Measurements from ENCODE around the gene SVEP1.

Gene SVEP1

GRCh38 chr9:110579034-110579861 is at the start of gene SVEP1:
Gene SVEP1, minus strand, starts transcription at chr9:110579741. Its CDS starts 198 bp downstream, at chr9:110579543.
- Histone ChIP-seq H3K4me1 (ENCODE audit: control insufficient read depth, insufficient read depth, low read length) (no peaks in the 10 kb centered on the region), H3K9me3 (ENCODE audit: control insufficient read depth, insufficient read depth, low read depth, low read length) (no peaks in the 10 kb centered on the region), H3K4me3 (ENCODE audit: low read depth, low read length) (peak within 1 kb of the TSS; percentile 50), H3K27ac (ENCODE audit: extremely low read depth, low read depth, low read length) (peak within 1 kb of the TSS; percentile 45; the same call in 1 of the 2 replicates), H3K36me3 (ENCODE audit: control insufficient read depth in 2 of 2, insufficient read depth in 1 of 2, low read length in 2 of 2) (no peaks in the 10 kb centered on the region)
- CTCF ChIA-PET, result interaction anchor here (0.7 to 0.9 kb wide), 2 partner anchors 40 to 45 kb away, joined by 4 to 6 read pairs; no protein-coding TSS in a partner anchor
- POLR2A ChIA-PET, result interaction anchor here (0.5 to 1.5 kb wide), 4 partner anchors 21 to 704 kb away, joined by 3 to 5 read pairs (median 4); partner anchors contain the start of gene TXN
- TF ChIP-seq ZFHX2 (tag by site-specific recombination; conservative IDR thresholded peaks at IDR 0.05) (peak; percentile 66), ZFP37 (tag by site-specific recombination; IDR thresholded peaks at IDR 0.05) (0 out of 2 replicates have a peak, but pooled peaks have one; percentile 28), ZNF580 (tag by site-specific recombination; IDR thresholded peaks at IDR 0.05) (no peak), ZBTB8A (tag by site-specific recombination; IDR thresholded peaks at IDR 0.05) (peak; percentile 86), ZEB2 (tag by site-specific recombination; IDR thresholded peaks at IDR 0.05) (peak; percentile 24; the same call in 1 of the 2 replicates), ZNF621 (tag by site-specific recombination; IDR thresholded peaks at IDR 0.05) (no peak), ZNF791 (tag by site-specific recombination; IDR thresholded peaks at IDR 0.05) (no peak), ZNF785 (tag by site-specific recombination; IDR thresholded peaks at IDR 0.05) (no peak), ZNF501 (tag by site-specific recombination; IDR thresholded peaks at IDR 0.05) (peak; percentile 51), ZNF266 (tag by site-specific recombination; IDR thresholded peaks at IDR 0.05; ENCODE audit: low read depth) (no peak), ZNF223 (tag by site-specific recombination; IDR thresholded peaks at IDR 0.05) (no peak), ZNF549 (tag by site-specific recombination; IDR thresholded peaks at IDR 0.05) (no peak), ZNF645 (tag by site-specific recombination; IDR thresholded peaks at IDR 0.05) (no peak), ZNF426 (tag by site-specific recombination; IDR thresholded peaks at IDR 0.05) (no peak), ZIC2 (tag by site-specific recombination; IDR thresholded peaks at IDR 0.05) (peak; percentile 21; the same call in 1 of the 2 replicates), ZNF768 (tag by site-specific recombination; IDR thresholded peaks at IDR 0.05) (no peak), ZNF214 (tag by site-specific recombination; IDR thresholded peaks at IDR 0.05; ENCODE audit: borderline replicate concordance) (no peak), KLF8 (tag by site-specific recombination; IDR thresholded peaks at IDR 0.05) (peak; percentile 26; the same call in 1 of the 2 replicates), ZBTB20 (tag by site-specific recombination; IDR thresholded peaks at IDR 0.05) (peak; percentile 62), ZBTB26 (tag by site-specific recombination; optimal IDR thresholded peaks at IDR 0.05) (peak; percentile 95), ZNF596 (tag by site-specific recombination; IDR thresholded peaks at IDR 0.05) (peak; percentile 63; the same call in 1 of the 2 replicates), ZNF341 (tag by site-specific recombination; IDR thresholded peaks at IDR 0.05; ENCODE audit: low read depth) (peak; percentile 59), ZNF624 (tag by site-specific recombination; IDR thresholded peaks at IDR 0.05) (no peak), ZXDB (tag by site-specific recombination; IDR thresholded peaks at IDR 0.05) (0 out of 2 replicates have a peak, but pooled peaks have one; percentile 19), ZNF76 (tag by site-specific recombination; IDR thresholded peaks at IDR 0.05; ENCODE audit: borderline replicate concordance, low read depth) (peak; percentile 20; the same call in 1 of the 2 replicates), ZNF777 (tag by site-specific recombination; IDR thresholded peaks at IDR 0.05; ENCODE audit: borderline replicate concordance) (0 out of 2 replicates have a peak, but pooled peaks have one; percentile 72), ZBTB11 (tag by site-specific recombination; conservative IDR thresholded peaks at IDR 0.05; ENCODE audit: low read depth) (peak; percentile 35; the same call in 1 of the 2 replicates), ZNF473 (tag by site-specific recombination; IDR thresholded peaks at IDR 0.05) (no peak), ZNF366 (tag by site-specific recombination; conservative IDR thresholded peaks at IDR 0.05) (peak; percentile 88), BCL6B (tag by site-specific recombination; IDR thresholded peaks at IDR 0.05) (no peak), ZNF335 (tag by site-specific recombination; conservative IDR thresholded peaks at IDR 0.05) (peak; percentile 55)
